Fibroblast of skin of back (primary cell): ENCODE measurements around the gene ADRB2.

Experiments used
- DNase-seq: peaks from one replicate; pipeline ENCODE4 v3.0.0-alpha.2; 2013

Gene ADRB2

GRCh38 chr5:148805326-148806290 is 20.8 kb upstream of the ADRB2 start:
- DNase-seq = peak; percentile 71

GRCh38 chr5:148806520-148806931 is 19.9 kb upstream of the ADRB2 start:
- no peak for DNase-seq

GRCh38 chr5:148807851-148808250 is 18.6 kb upstream of the ADRB2 start:
- DNase-seq = no peak

- no peak for DNase-seq
Measured at GRCh38 chr5:148808864-148809642, 17.4 kb upstream of the ADRB2 start.

DNA sequence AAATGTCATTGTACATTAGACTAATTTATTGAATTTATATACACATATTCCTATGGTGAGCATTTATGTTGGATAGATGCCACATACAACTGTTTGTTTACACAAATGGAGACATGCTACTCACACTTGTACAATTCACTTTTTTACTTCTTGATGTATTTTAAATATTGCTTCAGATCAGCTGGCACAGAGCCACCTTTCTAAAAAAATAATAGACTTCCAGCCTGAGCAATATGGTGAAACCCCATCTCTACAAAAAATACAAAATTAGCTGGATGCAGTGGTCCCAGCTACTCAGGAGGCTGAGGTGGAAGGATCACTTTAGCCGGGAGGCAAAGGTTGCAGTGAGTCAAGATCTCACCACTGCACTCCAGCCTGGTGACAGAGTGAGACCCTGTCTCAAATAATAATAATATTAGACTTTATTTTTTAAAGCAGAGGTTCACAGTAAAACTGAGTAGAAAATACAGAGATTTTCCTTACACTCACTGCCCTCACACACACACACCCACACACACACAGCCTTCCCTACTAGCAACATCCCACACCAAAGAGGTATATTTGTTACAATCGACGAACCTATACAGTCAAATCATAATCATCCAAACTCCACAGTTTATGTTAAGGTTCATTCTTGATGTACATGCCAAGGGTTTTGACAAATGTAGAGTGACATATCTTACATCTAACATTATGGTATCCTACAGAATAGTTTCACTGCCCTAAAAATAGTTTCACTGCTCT is 16.5 kb upstream of the ADRB2 start:
- DNase-seq = no peak

- DNase-seq = no peak
Measured at GRCh38 chr5:148810823-148811222, 15.6 kb upstream of the ADRB2 start.

GRCh38 chr5:148811756-148812155 is 14.7 kb upstream of the ADRB2 start:
- no peak for DNase-seq

DNA sequence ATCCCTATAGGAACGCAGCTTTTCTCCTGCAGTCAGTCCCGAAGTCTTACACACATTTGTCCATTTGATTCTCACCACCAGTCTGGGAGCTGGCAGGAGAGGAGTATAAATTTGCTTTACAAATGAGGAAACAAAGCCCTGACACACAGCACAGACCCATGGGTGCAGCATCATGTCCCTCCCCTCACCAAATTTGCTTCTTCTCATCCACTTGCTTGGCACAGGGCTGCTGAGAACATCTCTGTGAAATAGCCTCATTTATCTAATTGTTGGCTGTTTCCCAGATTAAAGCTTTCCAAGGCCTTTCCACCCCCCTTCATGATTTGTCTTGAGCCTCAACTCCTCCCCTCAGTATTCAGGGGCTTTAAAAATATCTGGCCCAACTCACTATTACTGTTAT is 11.3 kb upstream of the ADRB2 start:
- DNase-seq = no peak

- no peak for DNase-seq
Measured at GRCh38 chr5:148815578-148815977, 10.8 kb upstream of the ADRB2 start.

DNA sequence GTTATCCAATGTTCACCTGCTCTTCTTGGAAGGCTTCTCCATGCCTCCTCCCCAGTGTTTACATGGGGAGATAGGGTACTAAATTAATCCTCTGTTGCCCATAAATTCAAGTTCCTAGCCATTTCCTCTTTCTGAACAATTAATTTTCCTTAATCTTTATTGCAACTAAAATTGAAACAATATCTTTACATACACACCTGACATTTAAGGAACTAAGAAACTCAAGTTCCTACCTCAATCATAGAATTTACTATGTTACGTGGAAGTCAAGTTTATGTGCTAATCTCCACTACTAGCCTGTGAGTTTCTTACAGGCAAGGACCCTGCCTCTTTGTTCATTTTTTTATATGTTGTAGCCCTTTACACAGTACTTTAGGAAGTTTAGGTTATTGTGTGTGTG is 10.1 kb upstream of the ADRB2 start:
- DNase-seq = no peak

- DNase-seq = no peak
Measured at GRCh38 chr5:148816782-148817181, 9.6 kb upstream of the ADRB2 start.

GRCh38 chr5:148817606-148818005 is 8.8 kb upstream of the ADRB2 start:
- DNase-seq = no peak

GRCh38 chr5:148820461-148821395 is 5.7 kb upstream of the ADRB2 start:
- peak; percentile 44 for DNase-seq

DNA sequence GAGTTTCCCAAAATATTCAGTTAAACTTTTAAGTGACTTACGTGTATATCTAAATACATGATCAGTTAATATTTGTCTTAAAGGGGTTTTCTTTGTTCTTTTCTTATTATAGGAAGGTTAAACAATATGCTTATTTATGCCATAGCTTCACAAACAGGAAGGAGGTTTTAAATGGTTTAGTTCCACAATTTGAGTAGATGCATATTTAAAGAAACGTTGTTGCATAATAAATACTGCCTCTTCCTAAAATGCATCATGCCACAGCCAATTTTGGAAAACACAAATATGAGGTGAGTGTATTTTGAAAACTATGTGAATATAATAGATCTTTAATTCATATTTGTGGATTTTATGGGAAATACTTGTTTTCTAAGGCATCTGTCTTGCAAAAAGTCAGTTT is 2.5 kb upstream of the ADRB2 start:
- no peak for DNase-seq

DNA sequence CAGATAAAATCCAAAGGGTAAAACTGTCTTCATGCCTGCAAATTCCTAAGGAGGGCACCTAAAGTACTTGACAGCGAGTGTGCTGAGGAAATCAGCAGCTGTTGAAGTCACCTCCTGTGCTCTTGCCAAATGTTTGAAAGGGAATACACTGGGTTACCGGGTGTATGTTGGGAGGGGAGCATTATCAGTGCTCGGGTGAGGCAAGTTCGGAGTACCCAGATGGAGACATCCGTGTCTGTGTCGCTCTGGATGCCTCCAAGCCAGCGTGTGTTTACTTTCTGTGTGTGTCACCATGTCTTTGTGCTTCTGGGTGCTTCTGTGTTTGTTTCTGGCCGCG is 727 bp upstream of the ADRB2 start:
- peak; percentile 48 for DNase-seq

DNA sequence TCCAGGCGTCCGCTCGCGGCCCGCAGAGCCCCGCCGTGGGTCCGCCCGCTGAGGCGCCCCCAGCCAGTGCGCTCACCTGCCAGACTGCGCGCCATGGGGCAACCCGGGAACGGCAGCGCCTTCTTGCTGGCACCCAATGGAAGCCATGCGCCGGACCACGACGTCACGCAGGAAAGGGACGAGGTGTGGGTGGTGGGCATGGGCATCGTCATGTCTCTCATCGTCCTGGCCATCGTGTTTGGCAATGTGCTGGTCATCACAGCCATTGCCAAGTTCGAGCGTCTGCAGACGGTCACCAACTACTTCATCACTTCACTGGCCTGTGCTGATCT is 294 bp downstream of the ADRB2 start:
- no peak for DNase-seq

DNA sequence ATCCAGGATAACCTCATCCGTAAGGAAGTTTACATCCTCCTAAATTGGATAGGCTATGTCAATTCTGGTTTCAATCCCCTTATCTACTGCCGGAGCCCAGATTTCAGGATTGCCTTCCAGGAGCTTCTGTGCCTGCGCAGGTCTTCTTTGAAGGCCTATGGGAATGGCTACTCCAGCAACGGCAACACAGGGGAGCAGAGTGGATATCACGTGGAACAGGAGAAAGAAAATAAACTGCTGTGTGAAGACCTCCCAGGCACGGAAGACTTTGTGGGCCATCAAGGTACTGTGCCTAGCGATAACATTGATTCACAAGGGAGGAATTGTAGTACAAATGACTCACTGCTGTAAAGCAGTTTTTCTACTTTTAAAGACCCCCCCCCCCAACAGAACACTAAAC is 1.3 kb downstream of the ADRB2 start:
- peak; percentile 20 for DNase-seq

DNA sequence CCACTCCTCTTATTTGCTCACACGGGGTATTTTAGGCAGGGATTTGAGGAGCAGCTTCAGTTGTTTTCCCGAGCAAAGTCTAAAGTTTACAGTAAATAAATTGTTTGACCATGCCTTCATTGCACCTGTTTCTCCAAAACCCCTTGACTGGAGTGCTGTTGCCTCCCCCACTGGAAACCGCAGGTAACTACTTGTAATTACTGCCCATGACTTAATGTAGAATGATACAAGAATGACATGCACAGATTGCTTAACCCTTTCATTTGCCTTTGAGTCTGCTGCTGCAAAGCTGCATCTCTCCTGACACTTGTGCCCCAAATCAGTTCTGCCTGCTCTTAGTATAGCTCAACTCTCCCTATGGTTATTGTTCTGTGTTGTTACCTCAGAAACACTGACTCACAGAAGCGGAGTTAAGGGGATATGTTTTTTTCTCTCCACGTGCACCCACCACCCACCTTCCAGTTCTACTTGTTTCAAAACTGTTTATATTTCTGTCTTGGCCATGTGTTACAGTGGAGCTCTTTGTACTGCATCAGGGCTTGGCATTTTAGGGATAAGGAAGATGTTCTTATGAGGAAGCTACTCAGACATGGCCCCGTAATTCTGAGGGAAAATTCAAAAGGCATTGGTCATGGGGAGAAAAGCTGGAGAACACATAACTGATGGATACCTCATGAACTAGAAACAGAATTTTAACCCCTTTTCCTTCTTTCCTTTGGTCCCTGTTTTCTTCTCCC is 2.3 kb downstream of the ADRB2 start:
- DNase-seq = peak; percentile 19

DNA sequence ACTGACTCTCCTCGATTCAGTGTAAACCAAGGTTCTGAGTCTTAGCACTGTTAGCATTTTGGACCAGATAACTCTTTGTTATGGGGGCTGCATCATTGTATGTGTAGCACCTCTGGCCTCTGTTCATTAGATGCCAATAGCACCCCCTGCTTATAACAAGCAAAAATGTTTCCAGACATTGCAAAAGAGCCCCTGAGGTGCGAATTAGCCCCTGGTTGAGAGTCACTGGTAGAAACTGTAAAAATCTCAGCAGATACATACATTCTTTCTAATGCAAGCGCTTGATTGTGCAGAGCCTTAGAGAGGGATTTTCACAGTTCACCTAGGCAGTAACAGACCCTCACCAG is 2.8 kb downstream of the ADRB2 start:
- DNase-seq = no peak

- no peak for DNase-seq
Measured at GRCh38 chr5:148829734-148830133, 3.3 kb downstream of the ADRB2 start.

- no peak for DNase-seq
Measured at GRCh38 chr5:148830211-148830610, 3.8 kb downstream of the ADRB2 start.
